ENCODE measurements around the gene RFWD3. TPM values are rescaled to one million over a fixed set of nuclear protein-coding genes. Genes with fewer than 3 reads are reported as not detected.

RFWD3 gene
- total RNA-seq, 1 donor from 2014 or later, result 51.8 TPM

DNA sequence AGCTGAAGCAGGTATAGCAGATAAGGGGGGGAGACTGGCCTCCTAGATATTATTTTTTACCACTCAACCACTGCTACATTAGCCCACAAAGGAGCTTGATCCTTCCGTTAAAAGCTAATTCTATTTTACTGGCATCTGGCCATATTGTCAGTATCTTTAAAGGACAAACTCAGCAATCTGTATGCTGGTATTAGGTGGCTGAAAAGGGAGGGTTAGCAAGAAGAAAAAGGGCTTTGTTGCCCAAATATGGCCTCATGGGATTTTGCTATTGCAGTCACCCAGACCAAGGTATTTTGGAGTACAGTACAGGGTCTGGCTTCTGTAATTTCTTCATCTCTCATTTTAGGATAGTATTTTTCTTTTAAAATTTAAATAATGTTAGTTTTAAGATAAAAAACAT lies 14.4 kb downstream of the RFWD3 start:
- H3K4me1 Mint-ChIP-seq (ENCODE audit: unreplicated experiment), result no peaks in the 10 kb centered on the region
- no peaks in the 10 kb centered on the region for H3K9me3 Mint-ChIP-seq
- H3K4me3 Mint-ChIP-seq, result no peak overlapping the region
- TF ChIP-seq, protein P1, sequence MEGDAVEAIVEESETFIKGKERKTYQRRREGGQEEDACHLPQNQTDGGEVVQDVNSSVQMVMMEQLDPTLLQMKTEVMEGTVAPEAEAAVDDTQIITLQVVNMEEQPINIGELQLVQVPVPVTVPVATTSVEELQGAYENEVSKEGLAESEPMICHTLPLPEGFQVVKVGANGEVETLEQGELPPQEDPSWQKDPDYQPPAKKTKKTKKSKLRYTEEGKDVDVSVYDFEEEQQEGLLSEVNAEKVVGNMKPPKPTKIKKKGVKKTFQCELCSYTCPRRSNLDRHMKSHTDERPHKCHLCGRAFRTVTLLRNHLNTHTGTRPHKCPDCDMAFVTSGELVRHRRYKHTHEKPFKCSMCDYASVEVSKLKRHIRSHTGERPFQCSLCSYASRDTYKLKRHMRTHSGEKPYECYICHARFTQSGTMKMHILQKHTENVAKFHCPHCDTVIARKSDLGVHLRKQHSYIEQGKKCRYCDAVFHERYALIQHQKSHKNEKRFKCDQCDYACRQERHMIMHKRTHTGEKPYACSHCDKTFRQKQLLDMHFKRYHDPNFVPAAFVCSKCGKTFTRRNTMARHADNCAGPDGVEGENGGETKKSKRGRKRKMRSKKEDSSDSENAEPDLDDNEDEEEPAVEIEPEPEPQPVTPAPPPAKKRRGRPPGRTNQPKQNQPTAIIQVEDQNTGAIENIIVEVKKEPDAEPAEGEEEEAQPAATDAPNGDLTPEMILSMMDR (conservative IDR thresholded peaks at IDR 0.05), result no peak
- H3K27me3 Mint-ChIP-seq, result no peaks in the 10 kb centered on the region
- no peak for DNase-seq (ENCODE audit: extremely low spot score, unreplicated experiment)
- H3K36me3 Mint-ChIP-seq, result peaks cover 9% of the 10 kb centered on the region
- no peak overlapping the region for H3K27ac Mint-ChIP-seq

DNA sequence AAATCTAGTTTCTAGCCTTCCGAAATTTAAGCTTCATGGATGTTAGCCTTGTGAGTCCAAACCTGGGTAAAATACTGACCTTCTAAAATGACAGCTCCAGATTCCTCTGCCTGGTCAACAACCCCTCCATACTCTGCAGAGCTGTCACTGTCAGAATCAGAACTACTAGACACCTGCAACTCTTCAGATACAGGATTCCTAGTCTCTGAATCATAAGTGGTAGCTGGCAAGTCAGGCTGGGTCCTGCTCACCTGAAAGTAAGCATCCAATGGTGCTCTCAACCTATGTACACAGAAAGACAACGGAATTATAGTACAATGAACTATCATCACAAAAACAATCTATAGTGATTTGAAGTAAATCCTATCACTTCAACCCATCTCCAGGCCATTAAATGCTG lies 14.8 kb downstream of the RFWD3 start:
- Mint-ChIP-seq H3K4me1 (ENCODE audit: unreplicated experiment) (no peaks in the 10 kb centered on the region), H3K36me3 (peaks cover 6% of the 10 kb centered on the region), H3K4me3 (no peak overlapping the region), H3K27ac (peak overlapping the region; percentile 39), H3K27me3 (no peaks in the 10 kb centered on the region), H3K9me3 (no peaks in the 10 kb centered on the region)
- TF ChIP-seq, protein P1 (conservative IDR thresholded peaks at IDR 0.05), result no peak
- no peak for DNase-seq (ENCODE audit: extremely low spot score, unreplicated experiment)

DNA sequence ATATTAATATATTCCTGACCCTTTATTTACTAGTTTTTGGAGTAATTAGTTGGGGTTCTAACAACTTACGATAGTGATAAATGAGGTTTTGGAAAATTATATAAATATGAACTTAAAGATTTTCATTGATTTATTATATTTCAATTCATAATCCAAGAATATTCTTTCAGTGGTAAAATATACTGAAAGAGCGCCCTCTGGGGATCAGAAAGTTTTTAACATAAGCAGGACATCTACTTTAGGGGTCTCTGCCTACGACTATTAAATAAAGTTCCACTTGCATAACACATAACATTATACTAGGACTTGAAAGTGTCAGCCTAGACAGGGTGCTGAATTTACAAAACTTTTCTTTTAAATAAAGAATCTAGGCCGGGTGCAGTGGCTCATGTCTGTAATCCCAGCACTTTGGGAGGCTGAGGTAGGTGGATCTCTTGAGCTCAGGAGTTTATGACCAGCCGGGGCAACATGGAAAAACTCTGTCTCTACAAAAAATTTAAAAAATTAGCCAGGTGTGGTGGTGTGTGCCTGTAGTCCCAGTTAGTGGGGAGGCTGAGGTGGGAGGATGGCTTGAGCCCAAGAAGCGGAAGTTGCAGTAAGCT lies 15.6 kb downstream of the RFWD3 start:
- no peaks in the 10 kb centered on the region for H3K27me3 Mint-ChIP-seq
- H3K9me3 Mint-ChIP-seq, result no peaks in the 10 kb centered on the region
- no peaks in the 10 kb centered on the region for H3K4me1 Mint-ChIP-seq (ENCODE audit: unreplicated experiment)
- peak overlapping the region; percentile 39 for H3K27ac Mint-ChIP-seq
- TF ChIP-seq, protein P1 (conservative IDR thresholded peaks at IDR 0.05), result peak; percentile 77
- no peak overlapping the region for H3K4me3 Mint-ChIP-seq
- H3K36me3 Mint-ChIP-seq, result peaks cover 4% of the 10 kb centered on the region
- no peak for DNase-seq (ENCODE audit: extremely low spot score, unreplicated experiment)

DNA sequence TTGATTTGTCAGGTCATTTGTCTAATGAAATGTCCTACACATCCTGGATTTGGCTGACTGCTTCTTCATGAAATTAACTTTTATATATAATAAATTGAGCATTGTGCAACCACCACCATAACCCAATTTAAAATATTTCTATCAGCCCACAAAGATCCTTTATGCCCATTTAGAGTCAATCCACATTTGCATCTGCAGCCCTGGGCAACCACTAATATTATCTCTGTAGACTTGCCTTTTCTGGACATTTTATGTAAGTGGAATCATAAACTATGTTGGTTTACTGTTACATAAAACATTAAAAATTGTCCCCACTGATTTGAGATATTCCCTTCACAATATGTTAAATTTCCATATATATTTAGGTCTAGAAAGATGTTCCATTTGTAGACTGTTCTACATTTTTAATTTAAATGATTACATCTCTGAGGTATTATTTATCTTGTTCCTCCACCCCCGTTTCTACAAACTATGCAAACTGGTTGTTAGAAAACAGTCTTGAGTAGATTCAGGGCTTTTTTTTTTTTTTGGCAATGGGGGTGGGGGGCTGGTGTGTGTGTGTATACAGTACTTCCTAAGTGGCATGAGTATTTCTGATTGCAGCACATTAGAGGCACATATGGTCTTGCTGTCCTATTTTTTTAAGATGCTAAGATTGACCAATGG lies 16.7 kb downstream of the RFWD3 start:
- Mint-ChIP-seq H3K4me1 (ENCODE audit: unreplicated experiment) (no peaks in the 10 kb centered on the region), H3K27ac (no peak overlapping the region), H3K27me3 (no peaks in the 10 kb centered on the region), H3K9me3 (no peaks in the 10 kb centered on the region), H3K4me3 (no peak overlapping the region), H3K36me3 (no peaks in the 10 kb centered on the region)
- TF ChIP-seq, protein P1 (conservative IDR thresholded peaks at IDR 0.05), result no peak
- no peak for DNase-seq (ENCODE audit: extremely low spot score, unreplicated experiment)

DNA sequence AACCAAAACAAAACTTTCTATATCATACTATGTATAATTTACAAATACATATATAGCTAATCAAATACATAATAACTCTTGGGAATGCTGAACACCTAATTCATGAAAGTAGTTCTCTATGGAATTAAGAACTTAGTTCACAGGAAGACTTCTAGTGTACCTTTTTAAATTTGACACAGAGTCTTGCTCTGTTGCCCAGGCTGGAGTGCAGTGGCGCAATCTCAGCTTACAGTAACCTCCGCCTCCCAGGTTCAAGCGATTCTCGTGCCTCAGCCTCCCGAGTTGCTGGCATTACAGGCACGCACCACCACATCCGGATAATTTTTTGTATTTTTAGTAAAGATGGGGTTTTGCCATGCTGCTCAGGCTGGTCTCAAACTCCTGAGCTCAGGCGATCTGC lies 24.7 kb downstream of the RFWD3 start:
- peaks cover 4% of the 10 kb centered on the region for H3K36me3 Mint-ChIP-seq
- H3K9me3 Mint-ChIP-seq, result no peaks in the 10 kb centered on the region
- no peaks in the 10 kb centered on the region for H3K4me1 Mint-ChIP-seq (ENCODE audit: unreplicated experiment)
- TF ChIP-seq, protein P1 (conservative IDR thresholded peaks at IDR 0.05), result no peak
- H3K4me3 Mint-ChIP-seq, result no peak overlapping the region
- no peak for DNase-seq (ENCODE audit: extremely low spot score, unreplicated experiment)
- no peaks in the 10 kb centered on the region for H3K27me3 Mint-ChIP-seq
- H3K27ac Mint-ChIP-seq, result no peak overlapping the region

All from type B pancreatic cell (in vitro differentiated cells).